Hepatocyte (in vitro differentiated cells): ENCODE data around the gene PHC1. TPM values are rescaled to one million over a fixed set of nuclear protein-coding genes. Genes with fewer than 3 reads are reported as not detected.
"Not testable (repeated sequence)": the region's sequence is repeated elsewhere in the genome, so short reads cannot be mapped to it uniquely, and the experiment has no call there.

Source experiments
- DNase-seq: peaks from one replicate; pipeline ENCODE4 v3.0.0-alpha.2; 2016; ENCODE audit warnings: low spot score
- H2AFZ ChIP-seq: fragments of 200-600 bp; sonication (generic); 2 replicates; pipeline ENCODE4 v1.6.0; 2016; ENCODE audit warnings: antibody characterized with exemption, mild to moderate bottlenecking
- H3K27ac ChIP-seq: fragments of 200-600 bp; sonication (generic); 2 replicates; pipeline ENCODE4 v1.5.1; 2016; ENCODE audit warnings: mild to moderate bottlenecking
- H3K27me3 ChIP-seq: fragments of 200-600 bp; sonication (generic); 2 replicates; pipeline ENCODE4 v1.6.1; 2016
- H3K36me3 ChIP-seq: fragments of 200-600 bp; sonication (generic); replicated peaks from 2 replicates; pipeline ENCODE4 v1.5.1; 2016; ENCODE audit warnings: low read depth; ENCODE audit not compliant: insufficient read depth
- H3K4me1 ChIP-seq: fragments of 200-600 bp; sonication (generic); 2 replicates; pipeline ENCODE4 v1.5.1; 2016; ENCODE audit warnings: mild to moderate bottlenecking, moderate library complexity; ENCODE audit not compliant: insufficient read depth
- H3K4me2 ChIP-seq: fragments of 200-600 bp; sonication (generic); 2 replicates; pipeline ENCODE4 v1.6.0; 2016
- H3K4me3 ChIP-seq: fragments of 200-600 bp; sonication (generic); 2 replicates; pipeline ENCODE4 v1.5.1; 2016; ENCODE audit warnings: mild to moderate bottlenecking
- H3K79me2 ChIP-seq: fragments of 200-600 bp; sonication (generic); 2 replicates; pipeline ENCODE4 v1.6.0; 2017; ENCODE audit warnings: mild to moderate bottlenecking
- H3K9me2 ChIP-seq: fragments of 200-600 bp; sonication (generic); replicated peaks from 2 replicates; pipeline ENCODE4 v1.6.0; 2017; ENCODE audit warnings: mild to moderate bottlenecking; ENCODE audit not compliant: insufficient read depth
- H3K9me3 ChIP-seq: fragments of 200-600 bp; sonication (generic); 2 replicates; pipeline ENCODE4 v1.5.1; 2016; ENCODE audit warnings: low read depth, mild to moderate bottlenecking
- H4K20me1 ChIP-seq: fragments of 200-600 bp; sonication (generic); 2 replicates; pipeline ENCODE4 v1.6.0; 2016; ENCODE audit warnings: mild to moderate bottlenecking; ENCODE audit not compliant: insufficient read depth, poor library complexity, severe bottlenecking
- EZH2 ChIP-seq: fragments of 200-600 bp; sonication (generic); IDR thresholded peaks from 2 replicates; pipeline ENCODE4 v1.6.1; 2016; ENCODE audit warnings: antibody characterized with exemption, mild to moderate bottlenecking, borderline replicate concordance
- EZH2phosphoT487 ChIP-seq: fragments of 200-600 bp; sonication (generic); IDR thresholded peaks from one replicate; pipeline ENCODE4 v1.6.1; 2018; ENCODE audit warnings: antibody characterized with exemption, mild to moderate bottlenecking, low read depth, moderate library complexity; ENCODE audit not compliant: unreplicated experiment, severe bottlenecking
- WGBS: methylation state at CpG from one replicate; pipeline ENCODE4 v1.1.6; 2016; ENCODE audit warnings: low lambda C conversion rate; ENCODE audit errors: missing lambda C conversion rate; 5-methylcytosine and 5-hydroxymethylcytosine counted together
- polyA plus RNA-seq: library from polyadenylated mRNA; unstranded; fragments of >200 nt; fragmentation: Nextera tagmentation; extraction: Ambion mirVana; gene quantifications from 2 replicates; pipeline ENCODE4 v1.2.1, GENCODE V29; 2016
- total RNA-seq: library from RNA; depleted of rRNA; stranded (reverse); fragments of >200 nt; gene quantifications from 2 replicates; pipeline ENCODE4 v1.2.3, GENCODE V29; 2014
- TF ChIP-seq, protein P1 (sequence below): fragments of 200-600 bp; sonication (generic); IDR thresholded peaks from 2 replicates; pipeline ENCODE4 v1.5.1; 2016; ENCODE audit warnings: antibody characterized with exemption, mild to moderate bottlenecking; ENCODE audit not compliant: poor library complexity

Gene PHC1
- total and polyA plus RNA-seq, 2 experiments from 2014 or later, result 25.8 to 38.8 TPM

DNA sequence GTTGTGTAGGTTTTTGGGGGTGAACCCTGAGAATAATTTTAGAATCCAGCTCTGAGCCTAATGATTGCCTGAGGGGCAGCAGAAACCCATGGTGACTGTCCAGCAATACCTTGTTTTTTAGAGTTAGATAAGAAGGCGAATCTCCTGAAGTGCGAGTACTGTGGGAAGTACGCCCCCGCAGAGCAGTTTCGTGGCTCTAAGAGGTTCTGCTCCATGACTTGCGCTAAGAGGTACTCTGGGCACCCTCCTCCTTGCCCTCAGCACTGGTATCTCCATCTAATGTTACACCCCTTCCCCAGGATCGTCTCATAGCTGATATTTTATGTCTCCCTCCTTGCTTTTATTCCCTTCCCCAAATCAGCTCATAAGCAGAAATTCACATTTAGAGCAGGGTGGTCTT is 22.4 kb downstream of the PHC1 start:
- Histone ChIP-seq H3K4me1 (no peaks in the 10 kb centered on the region), H4K20me1 (no peaks in the 10 kb centered on the region), H3K79me2 (no peaks in the 10 kb centered on the region), H3K9me2 (no peaks in the 10 kb centered on the region), H3K9me3 (no peaks in the 10 kb centered on the region), H3K27me3 (no peaks in the 10 kb centered on the region), H3K4me3 (no peak overlapping the region), H3K36me3 (no peaks in the 10 kb centered on the region), H3K27ac (no peak overlapping the region), H2AFZ (no peak overlapping the region), H3K4me2 (no peak overlapping the region)
- TF ChIP-seq, protein P1, sequence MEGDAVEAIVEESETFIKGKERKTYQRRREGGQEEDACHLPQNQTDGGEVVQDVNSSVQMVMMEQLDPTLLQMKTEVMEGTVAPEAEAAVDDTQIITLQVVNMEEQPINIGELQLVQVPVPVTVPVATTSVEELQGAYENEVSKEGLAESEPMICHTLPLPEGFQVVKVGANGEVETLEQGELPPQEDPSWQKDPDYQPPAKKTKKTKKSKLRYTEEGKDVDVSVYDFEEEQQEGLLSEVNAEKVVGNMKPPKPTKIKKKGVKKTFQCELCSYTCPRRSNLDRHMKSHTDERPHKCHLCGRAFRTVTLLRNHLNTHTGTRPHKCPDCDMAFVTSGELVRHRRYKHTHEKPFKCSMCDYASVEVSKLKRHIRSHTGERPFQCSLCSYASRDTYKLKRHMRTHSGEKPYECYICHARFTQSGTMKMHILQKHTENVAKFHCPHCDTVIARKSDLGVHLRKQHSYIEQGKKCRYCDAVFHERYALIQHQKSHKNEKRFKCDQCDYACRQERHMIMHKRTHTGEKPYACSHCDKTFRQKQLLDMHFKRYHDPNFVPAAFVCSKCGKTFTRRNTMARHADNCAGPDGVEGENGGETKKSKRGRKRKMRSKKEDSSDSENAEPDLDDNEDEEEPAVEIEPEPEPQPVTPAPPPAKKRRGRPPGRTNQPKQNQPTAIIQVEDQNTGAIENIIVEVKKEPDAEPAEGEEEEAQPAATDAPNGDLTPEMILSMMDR, result no peak
- TF ChIP-seq EZH2phosphoT487, result no peak
- TF ChIP-seq EZH2, result no peak
- WGBS, result 96% methylated on average over 7 of the region's 7 CpGs
- no peak for DNase-seq

DNA sequence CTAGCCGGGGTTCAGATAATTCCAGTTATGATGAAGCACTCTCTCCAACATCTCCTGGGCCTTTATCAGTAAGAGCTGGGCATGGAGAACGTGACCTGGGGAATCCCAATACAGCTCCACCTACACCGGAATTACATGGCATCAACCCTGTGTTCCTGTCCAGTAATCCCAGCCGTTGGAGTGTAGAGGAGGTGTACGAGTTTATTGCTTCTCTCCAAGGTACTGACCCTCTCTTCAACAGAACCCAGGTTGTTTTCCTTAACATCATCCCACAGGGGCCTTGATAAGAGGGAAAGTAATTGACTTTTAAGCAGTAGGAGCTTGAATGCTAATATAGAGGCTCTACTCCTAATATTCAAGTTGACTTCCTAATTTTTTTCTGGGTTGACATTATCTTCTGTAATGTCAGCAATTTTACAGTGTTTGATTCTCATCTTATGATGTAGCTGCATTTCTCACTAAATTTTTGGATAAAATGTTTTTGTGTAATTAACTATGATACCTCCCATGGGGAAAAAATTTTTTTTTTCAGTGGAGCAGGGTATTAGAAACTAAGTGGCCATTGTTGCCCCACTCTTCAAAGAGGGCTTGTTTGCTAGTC is 23.6 kb downstream of the PHC1 start:
- H3K4me3 ChIP-seq, H3K9me2 ChIP-seq, H2AFZ ChIP-seq, H3K4me2 ChIP-seq, H4K20me1 ChIP-seq, H3K36me3 ChIP-seq, H3K79me2 ChIP-seq, H3K27ac ChIP-seq, DNase-seq, H3K27me3 ChIP-seq, H3K9me3 ChIP-seq, H3K4me1 ChIP-seq: not testable (repeated sequence)
- 85% methylated on average over 5 of the region's 5 CpGs for WGBS

DNA sequence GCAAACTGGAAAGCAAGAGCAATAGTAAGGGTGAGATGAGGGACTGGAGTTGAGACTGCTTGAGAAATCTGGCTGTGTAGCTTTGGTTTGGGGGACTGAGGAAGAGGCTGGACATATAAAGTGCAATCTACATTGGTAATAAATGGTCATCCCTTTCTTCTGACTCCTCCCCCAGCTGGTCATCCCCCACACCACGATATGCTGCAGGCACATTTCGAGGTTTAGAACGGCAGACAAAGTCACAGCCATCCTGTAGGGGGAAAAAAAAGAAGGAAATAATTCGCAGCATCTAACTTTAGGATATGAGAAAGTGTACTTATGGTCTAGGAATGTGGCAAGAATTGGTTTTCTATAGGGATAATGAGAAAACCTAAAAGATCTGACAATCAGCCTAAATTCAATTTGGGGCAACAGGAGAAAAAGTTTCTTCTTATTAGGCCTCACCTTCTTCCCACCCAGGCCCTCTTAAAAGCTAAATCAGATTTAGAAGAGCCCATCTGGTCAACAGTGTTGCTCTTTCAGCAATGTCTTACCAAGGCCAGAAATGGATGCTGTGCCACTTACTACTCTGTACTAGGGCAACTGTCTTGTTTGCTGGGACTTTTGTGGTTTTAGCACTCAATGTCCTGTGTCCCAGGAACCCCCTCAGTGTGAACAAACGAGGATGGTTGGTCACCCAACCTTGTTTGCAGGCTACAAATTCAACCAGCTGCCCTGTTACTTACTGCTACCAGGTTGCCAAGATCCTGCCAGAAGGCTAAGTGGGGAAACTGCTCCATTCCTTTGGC is 27.6 kb downstream of the PHC1 start:
- WGBS, result 93% methylated on average over 5 of the region's 5 CpGs
- Histone ChIP-seq H4K20me1 (peaks cover 6% of the 10 kb centered on the region), H3K27ac (no peak overlapping the region)

More for the DNA sequence above, 27.6 kb downstream of the PHC1 start:
- no peak for DNase-seq
- H3K79me2 ChIP-seq, result peaks cover 19% of the 10 kb centered on the region
- H3K9me3 ChIP-seq, result no peaks in the 10 kb centered on the region
- no peaks in the 10 kb centered on the region for H3K27me3 ChIP-seq
- no peak for TF ChIP-seq EZH2
- TF ChIP-seq, protein P1, result no peak
- no peak for TF ChIP-seq EZH2phosphoT487
- H3K9me2 ChIP-seq, result no peaks in the 10 kb centered on the region
- no peak overlapping the region for H3K4me3 ChIP-seq
- no peaks in the 10 kb centered on the region for H3K36me3 ChIP-seq
- H3K4me1 ChIP-seq, result no peaks in the 10 kb centered on the region
- no peak overlapping the region for H3K4me2 ChIP-seq
- no peak overlapping the region for H2AFZ ChIP-seq
